ENCODE results near the gene SIGMAR1.

GRCh38 chr9:34606905-34607304 is 30.7 kb downstream of the SIGMAR1 start:
- TF ChIP-seq CTCF (IDR thresholded peaks at IDR 0.05) = no peak
- TF ChIP-seq EP300 (IDR thresholded peaks at IDR 0.05) = no peak

Data from upper lobe of left lung (tissue), 4 donors.